ENCODE data around the gene KRTAP5-5. TPM values are rescaled to one million over a fixed set of nuclear protein-coding genes. Genes with fewer than 3 reads are reported as not detected.
"Not testable (repeated sequence)": the region's sequence is repeated elsewhere in the genome, so short reads cannot be mapped to it uniquely, and the experiment has no call there.

KRTAP5-5 gene
- polyA plus RNA-seq, 1 donor (not counting 4 experiments of a cell fraction or from before 2014, with no cell fraction given): not detected

GRCh38 chr11:1598816-1599215 is 30.8 kb upstream of the KRTAP5-5 start:
- DNase-seq (ENCODE audit: low read depth, low spot score): no peak
- no peak overlapping the region for H2AFZ ChIP-seq (ENCODE audit: control insufficient read depth, low read length)
- dilution Hi-C loops (cut with MboI; ENCODE audit: extremely low pct_ligation_motif_present, low sequenced_read_pairs): no loop called here

GRCh38 chr11:1600626-1601025 is 28.9 kb upstream of the KRTAP5-5 start:
- no peak overlapping the region for H2AFZ ChIP-seq (ENCODE audit: control insufficient read depth, low read length)
- TF ChIP-seq CTCF (optimal IDR thresholded peaks at IDR 0.05 in 1 of 3, IDR thresholded peaks at IDR 0.05 in 1 of 3, conservative IDR thresholded peaks at IDR 0.05 in 1 of 3; ENCODE audit: extremely low read depth in 1 of 3, insufficient read depth in 2 of 3, low read length in 3 of 3): no peak
- no peak for TF ChIP-seq EZH2 (IDR thresholded peaks at IDR 0.05; ENCODE audit: low read length)
- H3K27me3 ChIP-seq (ENCODE audit: control insufficient read depth, extremely low read depth, insufficient read depth, low read length): no peaks in the 10 kb centered on the region
- no peaks in the 10 kb centered on the region for H3K79me2 ChIP-seq (ENCODE audit: control insufficient read depth, insufficient read depth, low read length)
- H3K9me3 ChIP-seq (ENCODE audit: control insufficient read depth, low read depth, low read length): no peaks in the 10 kb centered on the region
- DNase-seq (ENCODE audit: low read depth, low spot score): no peak
- dilution Hi-C loops (cut with MboI; ENCODE audit: extremely low pct_ligation_motif_present, low sequenced_read_pairs): no loop called here
- H3K4me1 ChIP-seq (ENCODE audit: control insufficient read depth, extremely low read depth, insufficient read depth, low read length): no peaks in the 10 kb centered on the region
- H3K9me1 ChIP-seq (ENCODE audit: control insufficient read depth, extremely low read depth, insufficient read depth, low read length): no peaks in the 10 kb centered on the region
- no peaks in the 10 kb centered on the region for H3K36me3 ChIP-seq (ENCODE audit: control insufficient read depth in 2 of 2, extremely low read depth in 1 of 2, insufficient read depth in 2 of 2, low read length in 2 of 2)
- no peaks in the 10 kb centered on the region for H4K20me1 ChIP-seq (ENCODE audit: control insufficient read depth, extremely low read depth, insufficient read depth, low read length)
- no peak overlapping the region for H3K4me2 ChIP-seq (ENCODE audit: control insufficient read depth, extremely low read depth, insufficient read depth, low read depth, low read length)
- H3K27ac ChIP-seq (ENCODE audit: control insufficient read depth, insufficient read depth, low read length): no peak overlapping the region
- no peak overlapping the region for H3K9ac ChIP-seq (ENCODE audit: control insufficient read depth, extremely low read depth, insufficient read depth, low read length)
- no peak for FAIRE-seq
- H3K4me3 ChIP-seq (ENCODE audit: control insufficient read depth in 2 of 3, extremely low read depth in 1 of 3, insufficient read depth in 2 of 3, low read depth in 1 of 3, low read length in 3 of 3): no peak overlapping the region

More at GRCh38 chr11:1598816-1599215, 30.8 kb upstream of the KRTAP5-5 start:
- no peaks in the 10 kb centered on the region for H3K36me3 ChIP-seq (ENCODE audit: control insufficient read depth in 2 of 2, extremely low read depth in 1 of 2, insufficient read depth in 2 of 2, low read length in 2 of 2)
- H3K4me2 ChIP-seq (ENCODE audit: control insufficient read depth, extremely low read depth, insufficient read depth, low read depth, low read length): no peak overlapping the region
- no peaks in the 10 kb centered on the region for H3K27me3 ChIP-seq (ENCODE audit: control insufficient read depth, extremely low read depth, insufficient read depth, low read length)
- H3K27ac ChIP-seq (ENCODE audit: control insufficient read depth, insufficient read depth, low read length): no peak overlapping the region
- H3K9me1 ChIP-seq (ENCODE audit: control insufficient read depth, extremely low read depth, insufficient read depth, low read length): no peaks in the 10 kb centered on the region
- H3K9me3 ChIP-seq (ENCODE audit: control insufficient read depth, low read depth, low read length): no peaks in the 10 kb centered on the region
- no peaks in the 10 kb centered on the region for H3K4me1 ChIP-seq (ENCODE audit: control insufficient read depth, extremely low read depth, insufficient read depth, low read length)
- H3K9ac ChIP-seq (ENCODE audit: control insufficient read depth, extremely low read depth, insufficient read depth, low read length): no peak overlapping the region
- TF ChIP-seq CTCF (optimal IDR thresholded peaks at IDR 0.05 in 1 of 3, IDR thresholded peaks at IDR 0.05 in 1 of 3, conservative IDR thresholded peaks at IDR 0.05 in 1 of 3; ENCODE audit: extremely low read depth in 1 of 3, insufficient read depth in 2 of 3, low read length in 3 of 3) (no peak), EZH2 (IDR thresholded peaks at IDR 0.05; ENCODE audit: low read length) (no peak)
- no peak for FAIRE-seq
- H3K4me3 ChIP-seq (ENCODE audit: control insufficient read depth in 2 of 3, extremely low read depth in 1 of 3, insufficient read depth in 2 of 3, low read depth in 1 of 3, low read length in 3 of 3): no peak overlapping the region
- H4K20me1 ChIP-seq (ENCODE audit: control insufficient read depth, extremely low read depth, insufficient read depth, low read length): no peaks in the 10 kb centered on the region
- H3K79me2 ChIP-seq (ENCODE audit: control insufficient read depth, insufficient read depth, low read length): no peaks in the 10 kb centered on the region

GRCh38 chr11:1601663-1602062 is 27.9 kb upstream of the KRTAP5-5 start:
- H3K36me3 ChIP-seq (ENCODE audit: control insufficient read depth in 2 of 2, extremely low read depth in 1 of 2, insufficient read depth in 2 of 2, low read length in 2 of 2); H3K79me2 ChIP-seq (ENCODE audit: control insufficient read depth, insufficient read depth, low read length); H3K9me1 ChIP-seq (ENCODE audit: control insufficient read depth, extremely low read depth, insufficient read depth, low read length); H3K4me2 ChIP-seq (ENCODE audit: control insufficient read depth, extremely low read depth, insufficient read depth, low read depth, low read length); dilution Hi-C loops (cut with MboI; ENCODE audit: extremely low pct_ligation_motif_present, low sequenced_read_pairs); H3K4me3 ChIP-seq (ENCODE audit: control insufficient read depth in 2 of 3, extremely low read depth in 1 of 3, insufficient read depth in 2 of 3, low read depth in 1 of 3, low read length in 3 of 3); H4K20me1 ChIP-seq (ENCODE audit: control insufficient read depth, extremely low read depth, insufficient read depth, low read length); H3K9me3 ChIP-seq (ENCODE audit: control insufficient read depth, low read depth, low read length); H3K9ac ChIP-seq (ENCODE audit: control insufficient read depth, extremely low read depth, insufficient read depth, low read length); H3K4me1 ChIP-seq (ENCODE audit: control insufficient read depth, extremely low read depth, insufficient read depth, low read length); H3K27ac ChIP-seq (ENCODE audit: control insufficient read depth, insufficient read depth, low read length); FAIRE-seq; DNase-seq (ENCODE audit: low read depth, low spot score); H3K27me3 ChIP-seq (ENCODE audit: control insufficient read depth, extremely low read depth, insufficient read depth, low read length); H2AFZ ChIP-seq (ENCODE audit: control insufficient read depth, low read length): not testable (repeated sequence)
